ENCODE results near the gene NUPR1. TPM values are rescaled to one million over a fixed set of nuclear protein-coding genes. Genes with fewer than 3 reads are reported as not detected.
"Not testable (repeated sequence)": the region's sequence is repeated elsewhere in the genome, so short reads cannot be mapped to it uniquely, and the experiment has no call there.

The NUPR1 gene
- total and polyA plus RNA-seq, 2 experiments from 2014 or later: not detected

DNA sequence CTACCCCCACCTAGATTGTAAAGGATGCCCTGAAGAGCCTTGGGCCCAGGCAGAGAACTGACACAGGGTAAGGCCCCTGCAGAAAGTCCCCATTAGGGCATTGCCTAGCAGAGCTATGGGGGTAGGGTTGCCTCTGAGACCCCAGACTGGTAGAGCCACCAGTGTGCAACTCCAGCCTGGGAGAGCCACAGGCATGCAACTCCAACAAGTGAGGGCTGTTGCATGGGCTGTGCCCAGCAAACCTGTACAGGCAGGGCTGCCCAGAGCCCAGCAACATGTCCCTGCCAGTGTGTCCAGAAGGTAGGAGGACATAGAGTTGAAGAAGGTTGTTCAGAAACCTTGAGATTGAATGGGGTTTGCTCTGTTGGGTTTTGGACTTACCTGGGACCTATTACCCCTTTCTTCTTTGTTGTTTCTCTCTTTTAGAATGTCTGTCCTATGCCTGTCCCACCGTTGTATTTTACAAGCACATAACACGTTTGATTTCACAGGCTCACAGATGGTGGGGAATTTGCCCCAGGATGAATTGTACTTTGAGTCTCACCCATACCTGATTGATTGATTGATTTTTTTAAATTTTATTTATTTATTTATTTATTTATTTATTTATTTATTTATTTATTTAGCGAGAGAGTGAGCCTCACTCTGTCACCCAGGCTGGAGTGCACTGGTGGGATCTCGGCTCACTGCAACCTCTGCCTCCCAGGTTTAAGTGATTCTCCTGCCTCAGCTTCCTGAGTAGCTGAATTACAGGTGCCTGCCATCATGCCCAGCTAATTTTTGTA is 31.4 kb upstream of the NUPR1 start:
- H3K9me3 ChIP-seq (ENCODE audit: low read depth): peaks cover 4% of the 10 kb centered on the region
- no peak for DNase-seq (ENCODE audit: low read depth in 1 of 2, low spot score in 1 of 2)
- TF ChIP-seq, protein P1, sequence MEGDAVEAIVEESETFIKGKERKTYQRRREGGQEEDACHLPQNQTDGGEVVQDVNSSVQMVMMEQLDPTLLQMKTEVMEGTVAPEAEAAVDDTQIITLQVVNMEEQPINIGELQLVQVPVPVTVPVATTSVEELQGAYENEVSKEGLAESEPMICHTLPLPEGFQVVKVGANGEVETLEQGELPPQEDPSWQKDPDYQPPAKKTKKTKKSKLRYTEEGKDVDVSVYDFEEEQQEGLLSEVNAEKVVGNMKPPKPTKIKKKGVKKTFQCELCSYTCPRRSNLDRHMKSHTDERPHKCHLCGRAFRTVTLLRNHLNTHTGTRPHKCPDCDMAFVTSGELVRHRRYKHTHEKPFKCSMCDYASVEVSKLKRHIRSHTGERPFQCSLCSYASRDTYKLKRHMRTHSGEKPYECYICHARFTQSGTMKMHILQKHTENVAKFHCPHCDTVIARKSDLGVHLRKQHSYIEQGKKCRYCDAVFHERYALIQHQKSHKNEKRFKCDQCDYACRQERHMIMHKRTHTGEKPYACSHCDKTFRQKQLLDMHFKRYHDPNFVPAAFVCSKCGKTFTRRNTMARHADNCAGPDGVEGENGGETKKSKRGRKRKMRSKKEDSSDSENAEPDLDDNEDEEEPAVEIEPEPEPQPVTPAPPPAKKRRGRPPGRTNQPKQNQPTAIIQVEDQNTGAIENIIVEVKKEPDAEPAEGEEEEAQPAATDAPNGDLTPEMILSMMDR (IDR thresholded peaks at IDR 0.05; ENCODE audit: low read depth, low read length): no peak
- no peaks in the 10 kb centered on the region for H3K27me3 ChIP-seq
- no peak overlapping the region for H3K4me3 ChIP-seq
- no peaks in the 10 kb centered on the region for H3K36me3 ChIP-seq
- peaks cover 26% of the 10 kb centered on the region for H3K4me1 ChIP-seq (ENCODE audit: low read depth)
- H3K27ac ChIP-seq: no peak overlapping the region

DNA sequence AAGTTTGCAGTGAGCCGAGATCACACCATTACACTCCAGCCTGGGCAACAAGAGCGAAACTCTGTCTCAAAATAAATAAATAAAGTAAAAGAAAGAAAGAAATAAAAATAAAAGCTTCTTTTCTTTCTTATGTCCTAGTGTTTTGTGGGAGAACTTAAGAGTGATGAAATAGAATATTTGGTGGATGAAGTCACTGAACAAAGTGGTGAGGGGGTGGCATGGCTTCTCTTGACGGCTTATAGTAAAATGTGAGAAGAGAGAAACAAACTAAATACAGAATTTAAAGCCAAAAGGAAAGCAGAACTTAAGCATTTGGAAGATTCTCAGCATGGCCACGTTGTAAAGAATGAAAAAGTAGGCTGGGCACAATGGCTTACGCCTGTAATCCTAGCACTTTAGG is 30.2 kb upstream of the NUPR1 start:
- TF ChIP-seq, protein P1 (IDR thresholded peaks at IDR 0.05; ENCODE audit: low read depth, low read length): no peak
- peaks cover 26% of the 10 kb centered on the region for H3K4me1 ChIP-seq (ENCODE audit: low read depth)
- H3K27me3 ChIP-seq: no peaks in the 10 kb centered on the region
- H3K27ac ChIP-seq: no peak overlapping the region
- H3K9me3 ChIP-seq (ENCODE audit: low read depth): peaks cover 4% of the 10 kb centered on the region
- no peaks in the 10 kb centered on the region for H3K36me3 ChIP-seq
- peak in 1 of 2 donors; percentile 68 for DNase-seq (ENCODE audit: low read depth in 1 of 2, low spot score in 1 of 2)
- no peak overlapping the region for H3K4me3 ChIP-seq

DNA sequence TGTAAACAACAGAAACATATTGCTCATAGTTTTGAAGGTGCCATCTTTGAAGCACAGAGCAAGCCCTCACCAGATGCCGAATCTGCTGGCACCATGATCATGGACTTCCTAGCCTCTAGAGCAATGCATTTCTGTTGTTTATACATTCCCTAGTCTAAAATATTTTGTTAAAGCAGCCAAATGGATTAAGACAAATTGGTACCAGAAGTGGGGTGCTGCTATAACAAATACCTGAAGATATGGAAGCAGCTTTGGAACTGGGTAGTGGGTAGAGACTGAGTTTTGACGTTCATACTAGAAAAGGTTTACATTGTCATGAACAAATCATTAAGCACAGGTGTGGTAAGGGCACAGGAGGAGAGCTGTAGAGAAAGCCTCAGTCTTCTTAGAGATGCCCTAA is 28.5 kb upstream of the NUPR1 start:
- Histone ChIP-seq H3K9me3 (ENCODE audit: low read depth) (peaks cover 4% of the 10 kb centered on the region), H3K27ac (no peak overlapping the region), H3K4me3 (no peak overlapping the region), H3K27me3 (no peaks in the 10 kb centered on the region), H3K36me3 (no peaks in the 10 kb centered on the region), H3K4me1 (ENCODE audit: low read depth) (peaks cover 14% of the 10 kb centered on the region)
- DNase-seq (ENCODE audit: low read depth in 1 of 2, low spot score in 1 of 2): no peak
- TF ChIP-seq, protein P1 (IDR thresholded peaks at IDR 0.05; ENCODE audit: low read depth, low read length): no peak

DNA sequence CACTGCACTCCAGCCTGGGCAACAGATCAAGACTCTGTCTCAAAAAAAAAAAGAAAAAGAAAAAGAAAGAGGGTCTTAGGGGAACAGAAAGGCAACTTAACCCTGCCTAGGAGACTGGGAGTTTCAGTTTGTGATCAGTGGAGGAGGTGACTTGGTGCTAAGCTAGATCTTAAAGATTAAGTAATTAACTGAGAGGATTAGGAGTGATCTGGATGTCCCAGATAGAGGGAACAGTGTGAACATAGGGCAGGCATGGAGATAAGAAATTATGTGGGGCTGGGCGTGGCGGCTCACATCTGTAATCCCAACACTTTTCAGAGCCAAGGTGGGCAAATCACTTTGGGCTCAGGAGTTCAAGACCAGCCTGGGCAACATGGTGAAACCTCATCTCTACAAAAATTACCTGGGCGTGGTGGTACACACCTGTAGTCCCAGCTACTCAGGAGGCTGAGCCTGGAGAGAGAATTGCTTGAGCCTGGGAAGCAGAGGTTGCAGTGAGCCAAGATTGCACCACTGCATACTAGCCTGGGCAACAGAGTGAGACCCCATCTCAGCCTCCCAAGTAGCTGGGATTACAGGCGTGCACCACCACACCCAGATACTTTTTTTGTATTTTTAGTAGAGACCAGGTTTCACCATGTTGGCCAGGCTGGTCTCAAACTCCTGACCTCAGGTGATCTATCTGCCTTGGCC is 27.6 kb upstream of the NUPR1 start:
- DNase-seq (ENCODE audit: low read depth in 1 of 2, low spot score in 1 of 2); H3K27me3 ChIP-seq: not testable (repeated sequence)

DNA sequence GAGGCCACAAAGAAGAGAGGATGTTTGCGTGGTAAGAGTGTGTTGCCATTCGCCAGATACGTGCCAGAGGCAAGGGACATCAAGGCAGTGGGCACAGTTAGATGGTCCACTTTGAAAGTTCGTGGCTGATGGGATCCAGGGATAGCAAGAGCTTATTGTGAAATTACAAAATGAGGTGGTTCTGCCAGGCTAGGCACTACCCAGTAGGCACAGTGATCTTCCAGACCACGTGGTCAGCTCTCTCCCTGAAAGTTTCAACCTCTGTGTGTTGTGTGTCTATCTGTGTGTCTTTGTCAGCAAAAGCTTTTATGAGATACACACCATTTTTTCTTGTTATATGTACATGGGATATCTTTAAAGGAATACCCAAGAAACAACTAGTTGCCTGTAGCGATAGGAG is 24.4 kb upstream of the NUPR1 start:
- no peaks in the 10 kb centered on the region for H3K27me3 ChIP-seq
- H3K36me3 ChIP-seq: no peaks in the 10 kb centered on the region
- DNase-seq (ENCODE audit: low read depth in 1 of 2, low spot score in 1 of 2): no peak
- peaks cover 12% of the 10 kb centered on the region for H3K4me1 ChIP-seq (ENCODE audit: low read depth)
- H3K27ac ChIP-seq: no peak overlapping the region
- peaks cover 4% of the 10 kb centered on the region for H3K9me3 ChIP-seq (ENCODE audit: low read depth)
- TF ChIP-seq, protein P1 (IDR thresholded peaks at IDR 0.05; ENCODE audit: low read depth, low read length): no peak
- no peak overlapping the region for H3K4me3 ChIP-seq

More for the DNA sequence above, 27.6 kb upstream of the NUPR1 start:
- H3K27ac ChIP-seq; H3K9me3 ChIP-seq (ENCODE audit: low read depth); H3K36me3 ChIP-seq; H3K4me3 ChIP-seq: not testable (repeated sequence)
- peaks cover 14% of the 10 kb centered on the region for H3K4me1 ChIP-seq (ENCODE audit: low read depth)

DNA sequence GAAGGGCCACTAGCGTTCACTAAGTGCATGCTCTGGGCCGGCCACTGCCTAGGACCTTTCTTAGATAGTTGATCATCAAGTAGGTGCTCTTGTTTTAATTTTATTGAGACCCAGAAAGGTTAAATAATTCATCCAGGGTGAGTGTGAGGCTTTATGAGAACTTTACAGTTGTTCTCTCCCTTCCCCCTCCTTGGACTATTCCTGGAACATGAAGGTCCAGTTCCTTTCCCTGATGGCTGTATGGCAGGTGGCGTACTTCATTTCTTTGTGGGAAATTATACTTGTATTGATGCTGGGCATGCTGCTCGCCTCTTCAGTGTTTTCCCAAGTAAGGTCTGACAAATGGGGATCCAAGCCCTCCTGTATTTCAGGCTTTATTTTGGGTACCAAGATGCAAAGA is 23.4 kb upstream of the NUPR1 start:
- H3K36me3 ChIP-seq: no peaks in the 10 kb centered on the region
- TF ChIP-seq, protein P1 (IDR thresholded peaks at IDR 0.05; ENCODE audit: low read depth, low read length): no peak
- no peaks in the 10 kb centered on the region for H3K27me3 ChIP-seq
- no peak overlapping the region for H3K4me3 ChIP-seq
- peaks cover 2% of the 10 kb centered on the region for H3K9me3 ChIP-seq (ENCODE audit: low read depth)
- DNase-seq (ENCODE audit: low read depth in 1 of 2, low spot score in 1 of 2): no peak
- peaks cover 12% of the 10 kb centered on the region for H3K4me1 ChIP-seq (ENCODE audit: low read depth)
- peak overlapping the region; percentile 77 for H3K27ac ChIP-seq
